Measurements from ENCODE around the gene C1D. TPM values are rescaled to one million over a fixed set of nuclear protein-coding genes. Genes with fewer than 3 reads are reported as not detected.
A peak's percentile ranks its signal among the peaks of the same experiment; 100 is the strongest.
"Not testable (repeated sequence)": the region's sequence is repeated elsewhere in the genome, so short reads cannot be mapped to it uniquely, and the experiment has no call there.

The C1D gene
- total RNA-seq, 2 experiments from 2014 or later: 16.2 to 16.4 TPM

GRCh38 chr2:68086166-68086565, 23.4 kb upstream of the C1D start:
- ATAC-seq (ENCODE audit: poor library complexity) (no peak), DNase-seq (no peak)
- Mint-ChIP-seq H3K4me3 (no peak overlapping the region), H3K9me3 (no peaks in the 10 kb centered on the region), H3K4me1 (ENCODE audit: low read depth) (peaks cover 13% of the 10 kb centered on the region), H3K27me3 (peaks cover 4% of the 10 kb centered on the region), H3K27ac (no peak overlapping the region), H3K36me3 (ENCODE audit: low read depth) (no peaks in the 10 kb centered on the region)
- Histone ChIP-seq H3K9me3 (ENCODE audit: control insufficient read depth in 1 of 2, insufficient read depth in 1 of 2, low read length in 2 of 2) (no peaks in the 10 kb centered on the region), H3K36me3 (ENCODE audit: insufficient read depth, low read length) (no peaks in the 10 kb centered on the region), H3K4me3 (ENCODE audit: low read length) (no peak overlapping the region), H3K27ac (ENCODE audit: low read depth in 1 of 2, low read length in 2 of 2) (no peak overlapping the region), H3K4me1 (ENCODE audit: insufficient read depth, low read length) (no peaks in the 10 kb centered on the region), H3K27me3 (ENCODE audit: control insufficient read depth in 1 of 2, insufficient read depth in 2 of 2, low read length in 2 of 2) (no peaks in the 10 kb centered on the region)
- CTCF ChIA-PET: interaction anchor here (1.3 kb wide), 1 partner anchor 9 kb away, joined by 3 read pairs; no protein-coding TSS in a partner anchor
- TF ChIP-seq CTCF (IDR thresholded peaks at IDR 0.05): no peak
- intact Hi-C loops (cut with DNase I, micrococcal nuclease): no loop called here
- POLR2A ChIA-PET: no interaction called here

- Mint-ChIP-seq H3K9me3 (no peaks in the 10 kb centered on the region), H3K27me3 (peaks cover 10% of the 10 kb centered on the region), H3K36me3 (ENCODE audit: low read depth) (no peaks in the 10 kb centered on the region), H3K27ac (no peak overlapping the region), H3K4me3 (no peak overlapping the region), H3K4me1 (ENCODE audit: low read depth) (no peaks in the 10 kb centered on the region)
- no peak for ATAC-seq (ENCODE audit: poor library complexity)
- DNase-seq: no peak
- Histone ChIP-seq H3K27ac (ENCODE audit: low read depth in 1 of 2, low read length in 2 of 2) (no peak overlapping the region), H3K4me1 (ENCODE audit: insufficient read depth, low read length) (no peaks in the 10 kb centered on the region), H3K27me3 (ENCODE audit: control insufficient read depth in 1 of 2, insufficient read depth in 2 of 2, low read length in 2 of 2) (no peaks in the 10 kb centered on the region), H3K36me3 (ENCODE audit: insufficient read depth, low read length) (no peaks in the 10 kb centered on the region), H3K9me3 (ENCODE audit: control insufficient read depth in 1 of 2, insufficient read depth in 1 of 2, low read length in 2 of 2) (no peaks in the 10 kb centered on the region), H3K4me3 (ENCODE audit: low read length) (no peak overlapping the region)
- ChIA-PET POLR2A (no interaction called here), CTCF (no interaction called here)
- TF ChIP-seq CTCF (IDR thresholded peaks at IDR 0.05): no peak
- intact Hi-C loops (cut with DNase I, micrococcal nuclease): no loop called here
Measured at GRCh38 chr2:68083346-68083745, 20.5 kb upstream of the C1D start.

GRCh38 chr2:68074050-68074449, 11.2 kb upstream of the C1D start:
- Histone ChIP-seq H3K36me3 (ENCODE audit: insufficient read depth, low read length) (no peaks in the 10 kb centered on the region), H3K27me3 (ENCODE audit: control insufficient read depth in 1 of 2, insufficient read depth in 2 of 2, low read length in 2 of 2) (no peaks in the 10 kb centered on the region), H3K9me3 (ENCODE audit: control insufficient read depth in 1 of 2, insufficient read depth in 1 of 2, low read length in 2 of 2) (no peaks in the 10 kb centered on the region), H3K27ac (ENCODE audit: low read depth in 1 of 2, low read length in 2 of 2) (no peak overlapping the region), H3K4me3 (ENCODE audit: low read length) (no peak overlapping the region), H3K4me1 (ENCODE audit: insufficient read depth, low read length) (no peaks in the 10 kb centered on the region)
- no peak for DNase-seq
- intact Hi-C loops (cut with DNase I, micrococcal nuclease): no loop called here
- CTCF ChIA-PET: no interaction called here
- Mint-ChIP-seq H3K4me3 (no peak overlapping the region), H3K9me3 (no peaks in the 10 kb centered on the region), H3K36me3 (ENCODE audit: low read depth) (no peaks in the 10 kb centered on the region), H3K4me1 (ENCODE audit: low read depth) (no peaks in the 10 kb centered on the region), H3K27ac (no peak overlapping the region), H3K27me3 (no peaks in the 10 kb centered on the region)
- TF ChIP-seq CTCF (IDR thresholded peaks at IDR 0.05): no peak
- ATAC-seq (ENCODE audit: poor library complexity): no peak
- POLR2A ChIA-PET: no interaction called here

- H3K4me1 Mint-ChIP-seq (ENCODE audit: low read depth): peaks cover 34% of the 10 kb centered on the region
- DNase-seq: peak in 1 of 14 experiments; percentile 5
- CTCF ChIA-PET; H3K9me3 Mint-ChIP-seq; H3K9me3 ChIP-seq (ENCODE audit: control insufficient read depth in 1 of 2, insufficient read depth in 1 of 2, low read length in 2 of 2); H3K27me3 Mint-ChIP-seq; H3K36me3 Mint-ChIP-seq (ENCODE audit: low read depth); H3K4me3 ChIP-seq (ENCODE audit: low read length); H3K27ac ChIP-seq (ENCODE audit: low read depth in 1 of 2, low read length in 2 of 2); H3K36me3 ChIP-seq (ENCODE audit: insufficient read depth, low read length); H3K27me3 ChIP-seq (ENCODE audit: control insufficient read depth in 1 of 2, insufficient read depth in 2 of 2, low read length in 2 of 2); ATAC-seq (ENCODE audit: poor library complexity): not testable (repeated sequence)
- POLR2A ChIA-PET: interaction anchor here (2.2 kb wide), 1 partner anchor 94 kb away, joined by 16 read pairs; the partner anchor contains the start of gene PNO1
- peak overlapping the region; percentile 93 for H3K4me3 Mint-ChIP-seq
- peak overlapping the region; percentile 92 for H3K27ac Mint-ChIP-seq
- intact Hi-C loops (cut with DNase I, micrococcal nuclease): loop anchor here (2.0 to 5.0 kb wide), 3 partner anchors 93 to 667 kb away; partner anchors contain the start of genes ETAA1 (in 1 of the 2), PNO1 (in 1 of the 2) and PPP3R1 (in 1 of the 2)
- peaks cover 14% of the 10 kb centered on the region for H3K4me1 ChIP-seq (ENCODE audit: insufficient read depth, low read length)
Measured at GRCh38 chr2:68063797-68064646, 1.2 kb upstream of the C1D start.

All from CD4-positive, alpha-beta T cell (primary cell).